H1 (cell line): ENCODE data around the gene SFMBT2. TPM values are rescaled to one million over a fixed set of nuclear protein-coding genes. Genes with fewer than 3 reads are reported as not detected.

Experiments
- CTCF ChIA-PET: fragments of 300-600 bp; sonication (Branson Sonifier 250); formaldehyde crosslinking; loops from one replicate; lab custom pipeline; 2021; ENCODE audit not compliant: partially characterized antibody; lab: Charles Lee
- POLR2A ChIA-PET: fragments of 300-600 bp; sonication (Branson Sonifier 250); formaldehyde crosslinking; loops from one replicate; lab custom pipeline; 2021; ENCODE audit warnings: inconsistent platforms; ENCODE audit not compliant: partially characterized antibody; lab: Charles Lee
- DNase-seq, 2 experiments: peaks; one replicate each; pipeline versions ENCODE4 v3.0.0 to v3.0.0-alpha.2; 2010 to 2022; ENCODE audit warnings: low spot score in 2 of 2, low read depth in 1 of 2, mixed read lengths in 1 of 2
- FAIRE-seq: peaks from 2 replicates; lab custom pipeline; 2011; peaks lifted over from hg19 to GRCh38; lab: Jason Lieb, UNC
- H2AFZ ChIP-seq: 2 replicates; pipeline ENCODE4 v1.8.1; 2012; ENCODE audit warnings: low read length, inconsistent platforms
- H2AK5ac ChIP-seq: 2 replicates; pipeline ENCODE4 v1.6.1; 2013; ENCODE audit warnings: low read depth, low read length
- H2BK120ac ChIP-seq: replicated peaks from 2 replicates; pipeline ENCODE3; 2013; ENCODE audit warnings: low read depth, low read length, inconsistent platforms
- H2BK12ac ChIP-seq: 2 replicates; pipeline ENCODE4 v1.6.1; 2013; ENCODE audit warnings: low read depth, low read length
- H2BK15ac ChIP-seq: 2 replicates; pipeline ENCODE4 v1.6.1; 2013; ENCODE audit warnings: low read length
- H2BK20ac ChIP-seq: 2 replicates; pipeline ENCODE4 v1.6.1; 2013; ENCODE audit warnings: low read length
- H2BK5ac ChIP-seq: 2 replicates; pipeline ENCODE4 v1.6.1; 2013; ENCODE audit warnings: low read depth, low read length
- H3K14ac ChIP-seq: 2 replicates; pipeline ENCODE4 v1.6.1; 2013; ENCODE audit warnings: inconsistent platforms; ENCODE audit not compliant: insufficient read length
- H3K18ac ChIP-seq: 2 replicates; pipeline ENCODE4 v1.6.1; 2013; ENCODE audit warnings: low read length; ENCODE audit errors: extremely low read depth
- H3K23ac ChIP-seq: 2 replicates; pipeline ENCODE4 v1.6.1; 2013; ENCODE audit warnings: inconsistent platforms; ENCODE audit not compliant: insufficient read length
- H3K23me2 ChIP-seq: 2 replicates; pipeline ENCODE4 v1.6.1; 2013; ENCODE audit warnings: low read depth, low read length
- H3K27ac ChIP-seq: 2 replicates; pipeline ENCODE4 v1.6.1; 2011; ENCODE audit warnings: low read depth, low read length, inconsistent platforms
- H3K27me3 ChIP-seq, 4 experiments: replicated peaks in 1 of 4; 1 replicate in 1 of 4; 2 replicates in 3 of 4; pipeline versions ENCODE4 v1.6.1 to v1.8.1; 2011 to 2013; ENCODE audit warnings: low read length in 3 of 4, mild to moderate bottlenecking in 3 of 4, inconsistent platforms in 2 of 4, mixed read lengths in 2 of 4, moderate library complexity in 1 of 4; ENCODE audit not compliant: control insufficient read depth in 3 of 4, insufficient read depth in 3 of 4; ENCODE audit errors: extremely low read depth in 1 of 4
- H3K36me3 ChIP-seq, 4 experiments: 2 replicates each; pipeline versions ENCODE4 v1.6.1 to v1.8.1; 2011 to 2013; ENCODE audit warnings: mild to moderate bottlenecking in 4 of 4, low read length in 3 of 4, moderate library complexity in 2 of 4, control low read depth in 1 of 4, inconsistent platforms in 1 of 4; ENCODE audit not compliant: insufficient read depth in 4 of 4, control insufficient read depth in 2 of 4
- H3K4ac ChIP-seq: replicated peaks from 2 replicates; pipeline ENCODE3; 2013; ENCODE audit warnings: low read length, low read depth, mixed read lengths, inconsistent platforms; ENCODE audit not compliant: insufficient read length
- H3K4me1 ChIP-seq, 4 experiments: replicated peaks in 1 of 4; 1 replicate in 1 of 4; 2 replicates in 3 of 4; pipeline versions ENCODE4 v1.6.1 to v1.8.1; 2011 to 2013; ENCODE audit warnings: low read length in 3 of 4, inconsistent platforms in 2 of 4, mixed read lengths in 1 of 4; ENCODE audit not compliant: insufficient read depth in 4 of 4, control insufficient read depth in 3 of 4
- H3K4me2 ChIP-seq, 2 experiments: 2 replicates each; pipeline versions ENCODE4 v1.6.1 to v1.8.1; 2011 to 2013; ENCODE audit warnings: low read depth in 2 of 2, low read length in 2 of 2, control low read depth in 1 of 2, inconsistent platforms in 1 of 2, mild to moderate bottlenecking in 1 of 2; ENCODE audit not compliant: insufficient read depth in 1 of 2
- H3K4me3 ChIP-seq, 4 experiments: fragments of 200-600, 300-600 bp in 1 of 4; sonication (generic), shearing (Covaris generic), sonication (Bioruptor Twin) in 1 of 4; 2 replicates each; pipeline versions ENCODE4 v1.5.1 to v1.8.1; 2011 to 2016; ENCODE audit warnings: low read length in 4 of 4, low read depth in 3 of 4, control low read depth in 2 of 4, inconsistent platforms in 2 of 4, mild to moderate bottlenecking in 2 of 4, mixed read lengths in 1 of 4, moderate library complexity in 1 of 4; ENCODE audit not compliant: insufficient read depth in 2 of 4; ENCODE audit errors: extremely low read depth in 1 of 4
- H3K56ac ChIP-seq: replicated peaks from 2 replicates; pipeline ENCODE3; 2013; ENCODE audit warnings: low read depth, mild to moderate bottlenecking, mixed read lengths, low read length, inconsistent platforms; ENCODE audit not compliant: insufficient read length
- H3K79me1 ChIP-seq: 2 replicates; pipeline ENCODE4 v1.6.1; 2013; ENCODE audit warnings: low read depth, low read length, control low read depth
- H3K79me2 ChIP-seq, 2 experiments: 2 replicates each; pipeline versions ENCODE4 v1.6.1 to v1.8.1; 2012 to 2013; ENCODE audit warnings: low read length in 2 of 2, mild to moderate bottlenecking in 2 of 2, inconsistent platforms in 1 of 2; ENCODE audit not compliant: insufficient read depth in 2 of 2, control insufficient read depth in 1 of 2
- H3K9ac ChIP-seq, 4 experiments: replicated peaks in 1 of 4; 1 replicate in 1 of 4; 2 replicates in 3 of 4; pipeline versions ENCODE4 v1.6.1 to v1.8.1; 2011 to 2013; ENCODE audit warnings: low read depth in 3 of 4, low read length in 3 of 4, control low read depth in 2 of 4, mild to moderate bottlenecking in 2 of 4, moderate library complexity in 2 of 4, inconsistent platforms in 1 of 4; ENCODE audit errors: extremely low read depth in 1 of 4
- H3K9me3 ChIP-seq, 2 experiments: 2 replicates each; pipeline versions ENCODE4 v1.6.1 to v1.8.1; 2012 to 2013; ENCODE audit warnings: mild to moderate bottlenecking in 2 of 2, moderate library complexity in 2 of 2, control low read depth in 1 of 2, inconsistent platforms in 1 of 2, low read depth in 1 of 2, low read length in 1 of 2, mixed read lengths in 1 of 2; ENCODE audit not compliant: insufficient read depth in 2 of 2
- H4K20me1 ChIP-seq, 2 experiments: replicated peaks in 1 of 2; 2 replicates each; pipeline versions ENCODE3 to v1.8.1; 2011 to 2013; ENCODE audit warnings: inconsistent platforms in 2 of 2, low read length in 2 of 2, mild to moderate bottlenecking in 1 of 2; ENCODE audit not compliant: insufficient read depth in 2 of 2, control insufficient read depth in 1 of 2
- H4K5ac ChIP-seq: 2 replicates; pipeline ENCODE4 v1.6.1; 2013; ENCODE audit warnings: low read length, low read depth, mixed read lengths, inconsistent platforms; ENCODE audit not compliant: insufficient read length
- H4K8ac ChIP-seq: 2 replicates; pipeline ENCODE4 v1.8.0; 2013; ENCODE audit warnings: mild to moderate bottlenecking, moderate library complexity, low read length, inconsistent platforms; ENCODE audit not compliant: insufficient read depth; ENCODE audit errors: extremely low read depth
- H4K91ac ChIP-seq: replicated peaks from 2 replicates; pipeline ENCODE3; 2013; ENCODE audit warnings: low read length, mixed read lengths, inconsistent platforms; ENCODE audit not compliant: insufficient read length
- ASH2L ChIP-seq: fragments of 200-600, 300-600 bp; sonication (generic); IDR thresholded peaks from one replicate; pipeline ENCODE4 v1.7.1; 2017; ENCODE audit warnings: low read length
- ATF2 ChIP-seq: IDR thresholded peaks from 2 replicates; pipeline ENCODE4 v1.6.1; 2012; ENCODE audit warnings: low read length, inconsistent platforms
- CBX5 ChIP-seq: fragments of 300-800, 300-1000 bp; sonication (generic); IDR thresholded peaks from 2 replicates; pipeline ENCODE4 v1.7.1; 2016; ENCODE audit warnings: antibody characterized with exemption, low read length, low read depth
- FOSL1 ChIP-seq: IDR thresholded peaks from 2 replicates; pipeline ENCODE4 v1.6.1; 2011; ENCODE audit warnings: mild to moderate bottlenecking, low read depth, low read length, moderate library complexity; ENCODE audit not compliant: insufficient read depth
- HDAC2 ChIP-seq, 2 experiments: fragments of 300-600 bp in 1 of 2; sonication (generic) in 1 of 2; IDR thresholded peaks; 2 replicates each; pipeline ENCODE4 v1.6.1; 2011 to 2012; ENCODE audit warnings: low read depth in 2 of 2, low read length in 2 of 2, mild to moderate bottlenecking in 2 of 2, moderate library complexity in 2 of 2, borderline replicate concordance in 1 of 2, inconsistent platforms in 1 of 2
- MAFK ChIP-seq: IDR thresholded peaks from 2 replicates; pipeline ENCODE4 v1.6.1; 2012; ENCODE audit warnings: low read depth, mild to moderate bottlenecking, improper control_type of control experiment, low read length
- NANOG ChIP-seq: IDR thresholded peaks from 2 replicates; pipeline ENCODE4 v1.6.1; 2011; ENCODE audit warnings: low read length, low read depth, mild to moderate bottlenecking, inconsistent platforms; ENCODE audit not compliant: insufficient read depth, poor library complexity, severe bottlenecking
- PHF8 ChIP-seq: fragments of 200-600 bp; sonication (generic); conservative IDR thresholded peaks from 2 replicates; pipeline ENCODE4 v1.7.1; 2012; ENCODE audit warnings: low read depth, mild to moderate bottlenecking, inconsistent platforms, low read length, moderate library complexity
- SP1 ChIP-seq: IDR thresholded peaks from 2 replicates; pipeline ENCODE4 v1.6.1; 2011; ENCODE audit warnings: low read depth, low read length
- SRF ChIP-seq: IDR thresholded peaks from 2 replicates; pipeline ENCODE4 v1.6.1; 2011; ENCODE audit warnings: mild to moderate bottlenecking, low read depth, low read length, moderate library complexity
- TAF7 ChIP-seq: optimal IDR thresholded peaks from 2 replicates; pipeline ENCODE3; 2011; ENCODE audit warnings: low read depth, mild to moderate bottlenecking, inconsistent platforms, low read length, moderate library complexity, borderline replicate concordance
- ZNF274 ChIP-seq: IDR thresholded peaks from 2 replicates; pipeline ENCODE4 v1.7.0; 2012; ENCODE audit warnings: low read length, borderline replicate concordance; ENCODE audit errors: extremely low read depth
- WGBS, 2 experiments: shearing (Covaris generic) in 1 of 2; methylation state at CpG; one replicate each; pipeline versions ENCODE4 v1.1.6 to v1.1.7; 2013 to 2015; ENCODE audit warnings: low lambda C conversion rate in 2 of 2, mixed read lengths in 2 of 2, inconsistent platforms in 1 of 2, low coverage in 1 of 2, missing lambda C conversion rate in 1 of 2; ENCODE audit not compliant: insufficient replicate concordance in 2 of 2, insufficient coverage in 1 of 2, insufficient read length in 1 of 2; ENCODE audit errors: extremely low coverage in 1 of 2, missing lambda C conversion rate in 1 of 2; 5-methylcytosine and 5-hydroxymethylcytosine counted together
- polyA plus RNA-seq, 7 experiments: library from polyadenylated mRNA; depleted of rRNA in 3 of 7; stranded (reverse) in 5 of 7; unstranded in 2 of 7; fragments of >200 nt in 5 of 7; fragments of 200-250 nt in 2 of 7; gene quantifications; 1 replicate in 5 of 7; 2 replicates in 1 of 7; 4 replicates in 1 of 7; pipeline versions ENCODE4 v1.2.1 to v1.2.3, GENCODE V29; 2011 to 2013; ENCODE audit warnings: missing spikeins in 2 of 7, mixed read lengths in 2 of 7
- total RNA-seq: library from RNA; stranded (reverse); fragmentation: NEBNext Ultra II Directional; extraction: Animal tissue kit (Norgen Biotek cat#: 25700); gene quantifications from 2 replicates; pipeline ENCODE4 v1.2.1, GENCODE V29; 2021

SFMBT2 gene
- total and polyA plus RNA-seq, 2 of the 8 experiments (the other 6 are each of a cell fraction or from before 2014, with no cell fraction given), result 2.9 to 11.0 TPM

GRCh38 chr10:7152341-7152740 lies 258.5 kb downstream of the SFMBT2 start:
- Histone ChIP-seq H2BK120ac (no peak overlapping the region), H3K9ac (no peak overlapping the region), H2AFZ (no peak overlapping the region), H4K8ac (no peak overlapping the region), H3K36me3 (no peaks in the 10 kb centered on the region), H3K79me1 (no peaks in the 10 kb centered on the region), H3K56ac (no peak overlapping the region), H2BK12ac (no peak overlapping the region), H3K23ac (no peak overlapping the region), H2AK5ac (no peak overlapping the region), H3K4me2 (no peak overlapping the region)
- 95% methylated on average over 2 of the region's 2 CpGs; no CpG with 5 or more reads in 1 of the 2 experiments for WGBS, 2 experiments
- CTCF ChIA-PET, result interaction anchor here (1.8 kb wide), 1 partner anchor 10 kb away, joined by 6 read pairs; no protein-coding TSS in a partner anchor
- FAIRE-seq, result no peak
- no peak for DNase-seq
- TF ChIP-seq CBX5 (no peak), ZNF274 (no peak), SRF (no peak), SP1 (no peak), NANOG (no peak), TAF7 (no peak), HDAC2 (IDR thresholded peaks at IDR 0.05; ENCODE audit: borderline replicate concordance in 1 of 2, low read depth in 2 of 2, low read length in 2 of 2) (no peak), PHF8 (no peak), ASH2L (no peak), MAFK (no peak), ATF2 (no peak), FOSL1 (no peak)
- TF ChIP-seq, all 59 proteins: peak for 0
- no peaks in the 10 kb centered on the region for H3K79me2 ChIP-seq
- no peak overlapping the region for H3K27ac ChIP-seq
- no peak overlapping the region for H3K18ac ChIP-seq
- H2BK15ac ChIP-seq, result no peak overlapping the region
- no peak overlapping the region for H4K5ac ChIP-seq
- POLR2A ChIA-PET, result no interaction called here
- no peaks in the 10 kb centered on the region for H4K20me1 ChIP-seq
- no peak overlapping the region for H4K91ac ChIP-seq
- H2BK5ac ChIP-seq, result no peak overlapping the region
- no peaks in the 10 kb centered on the region for H3K23me2 ChIP-seq
- no peak overlapping the region for H3K4me3 ChIP-seq
- H3K4ac ChIP-seq, result no peak overlapping the region
- no peaks in the 10 kb centered on the region for H3K9me3 ChIP-seq
- no peaks in the 10 kb centered on the region; a peak in 2 of 7 replicates for H3K4me1 ChIP-seq
- no peaks in the 10 kb centered on the region; a peak in 1 of 7 replicates for H3K27me3 ChIP-seq
- H2BK20ac ChIP-seq, result no peak overlapping the region
- no peak overlapping the region for H3K14ac ChIP-seq
